ENCODE results near the gene CROCC2. TPM values are rescaled to one million over a fixed set of nuclear protein-coding genes. Genes with fewer than 3 reads are reported as not detected.

CROCC2 gene
- polyA plus RNA-seq, 1 experiment: not detected

GRCh38 chr2:241010531-241011295 lies 104.6 kb downstream of the CROCC2 start:
- Histone ChIP-seq H3K9me3 (ENCODE audit: control insufficient read depth, insufficient read depth, low read length) (no peaks in the 10 kb centered on the region; the same call in 1 of the 2 replicates), H3K27me3 (ENCODE audit: control insufficient read depth, insufficient read depth, low read length) (no peaks in the 10 kb centered on the region), H3K27ac (ENCODE audit: low read depth, low read length) (peak overlapping the region; percentile 78), H3K4me3 (ENCODE audit: low read depth, low read length) (no peak overlapping the region)
- no peak for DNase-seq (ENCODE audit: low read depth, low spot score)
- ChIA-PET POLR2A (no interaction called here), CTCF (interaction anchor here (1.6 kb wide), 1 partner anchor 96 kb away, joined by 6 read pairs; no protein-coding TSS in a partner anchor)
- TF ChIP-seq CTCF (IDR thresholded peaks at IDR 0.05; ENCODE audit: low read depth, low read length): no peak

GRCh38 chr2:241011296-241011600 lies 105.1 kb downstream of the CROCC2 start:
- Histone ChIP-seq H3K4me3 (ENCODE audit: low read depth, low read length) (no peak overlapping the region), H3K9me3 (ENCODE audit: control insufficient read depth, insufficient read depth, low read length) (no peaks in the 10 kb centered on the region; the same call in 1 of the 2 replicates), H3K27me3 (ENCODE audit: control insufficient read depth, insufficient read depth, low read length) (no peaks in the 10 kb centered on the region), H3K27ac (ENCODE audit: low read depth, low read length) (no peak overlapping the region)
- ChIA-PET CTCF (no interaction called here), POLR2A (no interaction called here)
- no peak for DNase-seq (ENCODE audit: low read depth, low spot score)
- TF ChIP-seq CTCF (IDR thresholded peaks at IDR 0.05; ENCODE audit: low read depth, low read length): no peak

- Histone ChIP-seq H3K4me3 (ENCODE audit: low read depth, low read length) (no peak overlapping the region), H3K27ac (ENCODE audit: low read depth, low read length) (no peak overlapping the region), H3K9me3 (ENCODE audit: control insufficient read depth, insufficient read depth, low read length) (no peaks in the 10 kb centered on the region; the same call in 1 of the 2 replicates), H3K27me3 (ENCODE audit: control insufficient read depth, insufficient read depth, low read length) (no peaks in the 10 kb centered on the region)
- no peak for DNase-seq (ENCODE audit: low read depth, low spot score)
- TF ChIP-seq CTCF (IDR thresholded peaks at IDR 0.05; ENCODE audit: low read depth, low read length): no peak
- ChIA-PET CTCF (no interaction called here), POLR2A (no interaction called here)
Measured at GRCh38 chr2:241011751-241012510, 105.8 kb downstream of the CROCC2 start.

- no peak for DNase-seq (ENCODE audit: low read depth, low spot score)
- Histone ChIP-seq H3K4me3 (ENCODE audit: low read depth, low read length) (no peak overlapping the region), H3K27me3 (ENCODE audit: control insufficient read depth, insufficient read depth, low read length) (no peaks in the 10 kb centered on the region), H3K27ac (ENCODE audit: low read depth, low read length) (no peak overlapping the region), H3K9me3 (ENCODE audit: control insufficient read depth, insufficient read depth, low read length) (peaks cover under 1% of the 10 kb centered on the region; the same call in 1 of the 2 replicates)
- POLR2A ChIA-PET: no interaction called here
- CTCF ChIA-PET: no interaction called here
- no peak for TF ChIP-seq CTCF (IDR thresholded peaks at IDR 0.05; ENCODE audit: low read depth, low read length)
Measured at GRCh38 chr2:241014224-241014623, 108.1 kb downstream of the CROCC2 start.

GRCh38 chr2:241014764-241015163 lies 108.6 kb downstream of the CROCC2 start:
- Histone ChIP-seq H3K9me3 (ENCODE audit: control insufficient read depth, insufficient read depth, low read length) (peaks cover 4% of the 10 kb centered on the region; the same call in 1 of the 2 replicates), H3K4me3 (ENCODE audit: low read depth, low read length) (no peak overlapping the region), H3K27ac (ENCODE audit: low read depth, low read length) (no peak overlapping the region), H3K27me3 (ENCODE audit: control insufficient read depth, insufficient read depth, low read length) (no peaks in the 10 kb centered on the region)
- TF ChIP-seq CTCF (IDR thresholded peaks at IDR 0.05; ENCODE audit: low read depth, low read length): no peak
- no peak for DNase-seq (ENCODE audit: low read depth, low spot score)
- POLR2A ChIA-PET: no interaction called here
- CTCF ChIA-PET: no interaction called here

All from AG04450 (cell line).